GM18508 (cell line): ENCODE data around the gene HMG20B.
"Not testable (repeated sequence)": the region's sequence is repeated elsewhere in the genome, so short reads cannot be mapped to it uniquely, and the experiment has no call there.

ENCODE experiments used
- ATAC-seq: cut with Tn5 transposase; IDR thresholded peaks from one replicate; pipeline ENCODE4 v1.9.1; 2021; ENCODE audit warnings: moderate number of reproducible peaks; ENCODE audit not compliant: insufficient read depth, unreplicated experiment

HMG20B gene

GRCh38 chr19:3572855-3573161 is at the start of gene HMG20B:
HMG20B (plus strand) TSS chr19:3572944; CDS start chr19:3573310, 366 bp downstream.
- ATAC-seq: no peak

GRCh38 chr19:3523361-3524077 is 49.2 kb upstream of the HMG20B start:
- ATAC-seq: no peak

- ATAC-seq: no peak
These were observed 48.5 kb upstream of the HMG20B start for GRCh38 chr19:3524078-3524842.

- ATAC-seq: no peak
These were observed 47.8 kb upstream of the HMG20B start for GRCh38 chr19:3524904-3525451.

GRCh38 chr19:3526507-3527237 is 46.1 kb upstream of the HMG20B start:
- no peak for ATAC-seq

GRCh38 chr19:3527238-3527910 is 45.4 kb upstream of the HMG20B start:
- no peak for ATAC-seq

GRCh38 chr19:3528080-3528479 is 44.7 kb upstream of the HMG20B start:
- ATAC-seq: no peak

GRCh38 chr19:3528539-3529211 is 44.1 kb upstream of the HMG20B start:
- no peak for ATAC-seq

GRCh38 chr19:3529299-3529698 is 43.4 kb upstream of the HMG20B start:
- ATAC-seq: not testable (repeated sequence)

GRCh38 chr19:3530389-3530788 is 42.4 kb upstream of the HMG20B start:
- ATAC-seq: no peak

- ATAC-seq: no peak
These were observed 41.0 kb upstream of the HMG20B start for GRCh38 chr19:3531716-3532115.

GRCh38 chr19:3532154-3532786 is 40.5 kb upstream of the HMG20B start:
- ATAC-seq: no peak

- no peak for ATAC-seq
These were observed 39.7 kb upstream of the HMG20B start for GRCh38 chr19:3533033-3533432.

- no peak for ATAC-seq
These were observed 39.1 kb upstream of the HMG20B start for GRCh38 chr19:3533563-3534216.

GRCh38 chr19:3534375-3535234 is 38.1 kb upstream of the HMG20B start:
- no peak for ATAC-seq

GRCh38 chr19:3535235-3535535 is 37.6 kb upstream of the HMG20B start:
- no peak for ATAC-seq

- no peak for ATAC-seq
These were observed 37.2 kb upstream of the HMG20B start for GRCh38 chr19:3535563-3535965.

- no peak for ATAC-seq
These were observed 36.8 kb upstream of the HMG20B start for GRCh38 chr19:3535981-3536380.
